Ovary (tissue), 3 donors: ENCODE data around the gene ZSWIM6.

ENCODE experiments used
- CTCF ChIP-seq, 3 donors: fragments of 450-650 bp in 2 of 3; fragments of 200-600 bp in 1 of 3; IDR thresholded peaks; one replicate each; pipeline versions ENCODE4 v1.5.1 to v1.8.0; 2016 to 2022; ENCODE audit warnings: antibody characterized with exemption in 3 of 3, mild to moderate bottlenecking in 1 of 3
- POLR2A ChIP-seq: fragments of 450-650 bp; IDR thresholded peaks from one replicate; pipeline ENCODE4 v1.6.1; 2017; ENCODE audit warnings: antibody characterized with exemption, mild to moderate bottlenecking, moderate library complexity
- donor health status: DM: no; HTN: no; CAD: no.

- TF ChIP-seq CTCF (IDR thresholded peaks at IDR 0.05), result no peak
- no peak for TF ChIP-seq POLR2A
Observed at GRCh38 chr5:61402970-61403900, 71.2 kb downstream of the ZSWIM6 start.
